HG03457 (cell line): Measurements from ENCODE around the gene DPM2.

Experiments used
- ATAC-seq: cut with Tn5 transposase; IDR thresholded peaks from one replicate; pipeline ENCODE4 v1.9.1; 2021; ENCODE audit warnings: moderate number of reproducible peaks; ENCODE audit not compliant: unreplicated experiment

DPM2 gene

DNA sequence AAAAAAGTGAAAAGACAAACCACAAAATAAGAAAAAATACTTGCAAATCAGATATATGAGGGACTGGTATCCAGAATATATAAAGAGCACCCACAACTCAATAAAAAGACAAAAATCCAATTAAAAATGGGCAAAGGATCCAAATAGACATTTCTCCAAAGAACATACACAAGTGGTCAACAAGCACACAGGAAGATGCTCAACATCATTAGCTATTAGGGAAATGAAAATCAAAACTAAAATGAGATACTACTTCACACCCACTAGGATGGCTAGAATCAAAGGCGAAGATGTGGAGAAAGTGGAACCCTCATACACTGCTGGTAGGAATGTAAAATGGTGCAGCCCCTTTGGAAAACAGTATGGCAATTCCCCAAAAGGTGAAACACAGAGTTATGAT lies 21.1 kb upstream of the DPM2 start:
- no peak for ATAC-seq

DNA sequence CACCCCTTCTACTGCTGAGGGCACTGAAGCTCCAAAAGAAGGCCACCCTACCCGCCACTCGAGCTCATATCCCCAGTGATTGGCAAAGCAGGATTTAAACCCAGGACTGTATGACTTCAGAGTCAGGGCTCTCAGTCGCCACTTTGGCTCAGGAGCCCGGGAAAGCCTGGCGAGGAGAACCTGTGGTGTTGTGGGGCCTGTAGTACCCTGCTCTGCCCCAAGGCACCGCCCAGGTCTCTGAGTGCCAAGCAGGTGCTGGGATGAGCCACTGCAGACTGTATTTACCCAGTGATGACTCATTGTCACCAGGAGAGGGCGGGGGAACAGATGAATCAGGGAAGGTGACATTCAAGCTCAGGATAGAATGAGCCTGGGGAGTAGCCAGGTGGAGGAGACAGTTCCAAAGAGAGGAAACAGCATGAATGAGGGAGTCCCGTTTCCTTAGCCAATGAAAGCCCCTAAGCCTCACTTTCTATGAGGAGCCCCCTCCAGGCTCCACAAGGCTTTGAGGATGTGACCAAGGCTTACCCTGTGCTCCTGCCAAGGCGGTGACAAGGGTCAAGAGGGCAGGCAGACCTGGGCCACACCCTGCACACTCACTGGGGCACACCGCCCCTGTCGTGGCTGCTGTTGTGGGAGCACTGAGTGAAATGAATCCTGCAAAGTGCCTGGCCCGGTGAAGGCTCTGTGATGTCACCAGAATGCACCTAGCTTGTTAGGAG lies 17.8 kb upstream of the DPM2 start:
- no peak for ATAC-seq

GRCh38 chr9:127954831-127955293 lies 17.2 kb upstream of the DPM2 start:
- no peak for ATAC-seq

- ATAC-seq, result no peak
These were observed 16.3 kb upstream of the DPM2 start for GRCh38 chr9:127953768-127954505.

DNA sequence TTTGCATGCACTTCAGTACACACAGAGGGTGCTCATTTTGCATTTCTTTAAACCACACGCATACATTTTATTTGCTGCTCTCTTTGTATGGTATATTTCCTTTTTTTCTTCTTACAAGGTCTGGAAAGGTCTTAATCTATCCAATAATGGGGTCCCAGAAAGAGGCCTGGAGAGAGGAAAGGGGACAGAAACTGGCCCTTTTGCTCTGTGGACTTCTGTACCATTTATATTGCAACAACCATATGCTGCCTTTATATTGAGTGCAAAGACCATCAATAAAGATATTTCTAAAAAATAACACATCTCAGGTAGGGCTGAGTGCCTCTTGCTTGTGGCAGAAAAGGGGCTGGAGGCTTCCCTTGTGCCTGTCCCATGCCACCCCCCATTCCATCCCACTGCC lies 15.5 kb upstream of the DPM2 start:
- ATAC-seq, result no peak

GRCh38 chr9:127950513-127951289 lies 13.0 kb upstream of the DPM2 start:
- no peak for ATAC-seq

DNA sequence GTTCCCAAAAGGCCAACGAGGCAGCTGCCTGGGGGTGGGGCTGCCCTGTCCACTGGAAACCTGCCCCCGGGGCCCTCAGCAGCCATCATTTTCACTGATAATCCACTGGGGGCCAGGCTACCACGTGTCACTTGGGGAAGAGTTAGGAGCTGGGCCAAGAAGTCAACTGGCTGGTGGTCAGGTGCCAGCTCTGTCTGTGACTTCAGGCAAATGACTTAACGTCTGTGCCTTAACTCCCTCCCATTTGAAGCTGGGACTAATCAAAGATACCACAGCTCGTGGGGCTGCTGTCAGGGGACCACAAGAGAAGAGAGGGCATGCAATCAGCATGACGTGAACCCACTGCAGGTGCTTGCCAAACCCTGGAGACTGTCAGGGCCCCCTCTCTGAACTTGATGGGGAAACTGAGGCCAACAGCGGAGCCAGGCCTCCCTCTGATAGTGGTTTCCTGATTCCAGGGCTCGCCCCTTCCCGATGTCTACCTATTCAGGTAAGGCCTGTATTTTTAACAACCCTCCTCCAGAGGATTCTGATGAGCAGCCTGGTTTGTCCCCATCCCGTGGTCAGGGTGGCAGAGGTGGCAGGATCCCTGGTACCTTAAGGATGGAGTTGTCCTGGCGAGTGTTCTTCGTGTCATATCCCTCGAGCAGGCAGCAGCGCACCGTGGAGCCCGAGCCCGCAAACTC lies 12.3 kb upstream of the DPM2 start:
- ATAC-seq, result no peak

DNA sequence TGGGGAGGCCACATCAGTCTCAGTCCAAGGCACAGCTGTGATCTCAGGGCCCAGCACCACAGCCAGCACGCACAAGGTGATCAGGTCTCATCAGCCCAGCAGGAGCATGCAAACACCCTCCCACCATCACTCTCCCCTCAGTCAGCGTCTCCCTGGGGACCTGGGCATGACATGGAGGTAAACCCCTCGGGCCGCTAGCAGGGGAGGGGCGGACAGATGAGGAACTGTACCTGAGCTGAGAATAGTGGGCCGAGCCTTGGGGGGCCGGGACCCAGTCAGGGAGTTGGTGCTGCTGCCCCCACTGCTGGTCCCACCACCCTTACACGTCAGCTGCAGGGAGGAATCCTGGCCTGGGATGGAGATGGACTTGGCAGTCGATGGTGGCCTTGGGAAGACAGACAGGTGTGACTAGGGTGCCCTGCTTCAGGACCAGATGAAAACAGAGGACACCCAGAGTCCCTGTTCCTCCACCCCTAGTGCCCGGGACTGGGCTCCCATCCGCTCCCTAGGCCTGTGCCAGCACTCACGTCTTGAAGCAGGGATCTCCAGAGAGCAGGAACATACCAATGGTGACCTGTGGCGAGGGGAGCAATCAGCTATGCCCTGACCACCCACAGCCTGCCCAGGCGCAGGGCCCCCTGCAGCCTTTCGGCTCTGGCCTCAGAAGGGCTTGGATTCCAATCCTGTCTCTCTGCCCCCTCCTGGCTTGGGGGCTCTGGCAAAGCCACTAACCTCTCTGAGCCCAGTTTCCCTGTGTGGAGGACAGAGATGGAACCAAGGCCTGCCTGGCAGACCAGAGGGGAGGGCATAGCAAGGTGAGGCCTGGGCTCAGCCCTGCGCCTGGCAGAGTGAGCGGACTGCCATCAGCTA lies 10.4 kb upstream of the DPM2 start:
- no peak for ATAC-seq

GRCh38 chr9:127946728-127947127 lies 9.1 kb upstream of the DPM2 start:
- ATAC-seq, result no peak

- no peak for ATAC-seq
These were observed 8.3 kb upstream of the DPM2 start for GRCh38 chr9:127945942-127946341.

GRCh38 chr9:127945338-127945737 lies 7.7 kb upstream of the DPM2 start:
- ATAC-seq, result no peak

GRCh38 chr9:127944586-127945218 lies 7.0 kb upstream of the DPM2 start:
- no peak for ATAC-seq

- no peak for ATAC-seq
These were observed 6.1 kb upstream of the DPM2 start for GRCh38 chr9:127943731-127944144.

DNA sequence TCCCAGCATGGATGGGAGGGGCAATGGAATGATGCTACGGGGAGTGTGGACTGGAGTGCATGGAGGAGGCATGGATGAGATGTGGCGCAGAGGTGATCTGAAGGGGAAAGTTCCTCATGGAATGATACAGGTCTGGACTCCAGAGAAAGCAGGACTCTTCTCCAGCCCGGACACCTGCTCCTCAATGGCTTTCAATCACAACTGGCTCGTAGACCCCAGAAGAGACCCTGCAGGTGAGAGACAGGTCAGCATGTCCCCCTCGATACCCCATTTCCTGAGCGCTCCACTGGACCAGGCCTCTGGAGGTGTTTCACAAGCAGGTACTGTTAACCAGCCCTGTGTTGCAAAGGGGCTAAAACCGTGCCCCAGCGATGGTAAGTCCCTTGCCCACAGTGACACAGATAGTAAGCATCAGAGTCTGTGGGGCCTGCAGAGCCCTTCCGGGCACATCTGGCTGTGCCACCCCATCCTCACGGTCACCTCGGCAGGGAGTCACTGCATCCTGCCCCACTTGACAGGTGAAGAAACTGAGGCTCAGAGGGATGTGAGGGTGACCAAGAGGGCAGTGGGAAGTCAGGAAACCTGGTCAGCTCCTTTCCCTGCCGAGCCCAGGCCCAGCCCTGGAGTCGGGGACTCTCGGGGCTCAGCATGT lies 5.5 kb upstream of the DPM2 start:
- ATAC-seq, result no peak

GRCh38 chr9:127942216-127943010 lies 4.8 kb upstream of the DPM2 start:
- no peak for ATAC-seq

DNA sequence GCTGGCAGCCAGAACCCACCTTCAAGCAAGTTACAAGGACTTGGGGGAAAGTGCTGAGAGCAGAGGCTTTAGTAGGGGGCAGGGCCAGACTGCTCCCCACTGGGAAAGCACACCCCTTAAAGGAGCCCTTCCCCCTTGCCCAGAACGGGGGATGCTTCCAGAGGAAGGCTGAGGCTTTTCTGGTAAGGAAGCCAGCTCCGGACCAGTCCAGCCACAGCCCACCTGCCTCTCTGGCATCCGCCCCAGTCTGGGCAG lies 4.2 kb upstream of the DPM2 start:
- ATAC-seq, result no peak

GRCh38 chr9:127941062-127941960 lies 3.7 kb upstream of the DPM2 start:
- ATAC-seq, result no peak

- ATAC-seq, result no peak
These were observed 2.9 kb upstream of the DPM2 start for GRCh38 chr9:127940593-127940992.
